GM10248 (cell line): ENCODE measurements around the gene PTPRG.

Experiments
- CTCF ChIA-PET: fragments of 300-600 bp; sonication (Branson Sonifier 250); formaldehyde crosslinking; extraction: SDS; loops from one replicate; lab custom pipeline; 2021; ENCODE audit warnings: antibody characterized with exemption; lab: Yijun Ruan, JAX
- POLR2A ChIA-PET: fragments of 350-650 bp; sonication (Branson Sonifier 250); formaldehyde crosslinking; extraction: SDS; loops from one replicate; lab custom pipeline; 2020; ENCODE audit warnings: antibody characterized with exemption; lab: Yijun Ruan, JAX
- DNase-seq: peaks from one replicate; pipeline ENCODE4 v3.0.0; 2012; ENCODE audit errors: extremely low spot score
- TF ChIP-seq, protein P1 (sequence below): IDR thresholded peaks from 2 replicates; pipeline ENCODE4 v1.5.1; 2012; ENCODE audit warnings: mild to moderate bottlenecking, low read depth; ENCODE audit errors: extremely low read depth, missing control alignments, control extremely low read depth

PTPRG gene

DNA sequence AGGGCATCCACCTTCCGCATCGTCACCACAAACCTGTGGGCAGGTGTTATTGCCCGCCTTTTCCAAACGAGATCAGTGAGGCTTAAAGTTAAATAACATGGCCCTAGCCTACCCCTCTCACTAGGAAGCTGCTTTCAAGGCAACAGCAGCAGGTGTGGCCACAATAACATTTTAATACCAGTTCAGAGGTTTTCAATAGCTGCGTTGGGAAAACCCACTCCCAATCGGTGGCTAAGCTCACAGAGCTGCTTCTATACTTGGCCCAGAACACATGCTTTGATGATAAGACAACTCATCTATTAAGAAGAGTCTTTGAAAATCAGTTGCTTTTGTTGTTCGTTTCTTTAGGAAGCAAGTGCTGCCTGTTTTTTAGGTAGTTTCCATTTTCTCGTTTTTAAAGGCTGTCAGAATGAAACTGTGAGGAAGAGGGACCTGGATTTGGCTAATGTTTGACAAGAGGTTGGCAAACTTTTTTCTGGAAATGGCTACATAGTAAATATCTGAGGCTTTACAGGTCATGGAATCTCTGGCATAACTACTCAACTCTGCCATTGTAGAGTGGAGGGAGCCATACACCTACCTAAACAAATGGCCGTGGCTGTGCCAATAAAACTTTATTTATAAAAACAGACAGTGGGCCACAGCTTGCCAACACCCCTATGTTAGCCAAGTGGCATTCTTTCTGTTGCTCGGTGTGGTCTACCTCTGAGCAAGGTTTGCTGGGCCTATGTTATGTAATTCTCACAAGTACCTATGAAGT lies 632.4 kb downstream of the PTPRG start:
- ChIA-PET POLR2A (no interaction called here), CTCF (interaction anchor here (1.2 kb wide), 1 partner anchor 11 kb away, joined by 3 read pairs; no protein-coding TSS in a partner anchor)
- TF ChIP-seq, protein P1, sequence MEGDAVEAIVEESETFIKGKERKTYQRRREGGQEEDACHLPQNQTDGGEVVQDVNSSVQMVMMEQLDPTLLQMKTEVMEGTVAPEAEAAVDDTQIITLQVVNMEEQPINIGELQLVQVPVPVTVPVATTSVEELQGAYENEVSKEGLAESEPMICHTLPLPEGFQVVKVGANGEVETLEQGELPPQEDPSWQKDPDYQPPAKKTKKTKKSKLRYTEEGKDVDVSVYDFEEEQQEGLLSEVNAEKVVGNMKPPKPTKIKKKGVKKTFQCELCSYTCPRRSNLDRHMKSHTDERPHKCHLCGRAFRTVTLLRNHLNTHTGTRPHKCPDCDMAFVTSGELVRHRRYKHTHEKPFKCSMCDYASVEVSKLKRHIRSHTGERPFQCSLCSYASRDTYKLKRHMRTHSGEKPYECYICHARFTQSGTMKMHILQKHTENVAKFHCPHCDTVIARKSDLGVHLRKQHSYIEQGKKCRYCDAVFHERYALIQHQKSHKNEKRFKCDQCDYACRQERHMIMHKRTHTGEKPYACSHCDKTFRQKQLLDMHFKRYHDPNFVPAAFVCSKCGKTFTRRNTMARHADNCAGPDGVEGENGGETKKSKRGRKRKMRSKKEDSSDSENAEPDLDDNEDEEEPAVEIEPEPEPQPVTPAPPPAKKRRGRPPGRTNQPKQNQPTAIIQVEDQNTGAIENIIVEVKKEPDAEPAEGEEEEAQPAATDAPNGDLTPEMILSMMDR: no peak
- DNase-seq: no peak

DNA sequence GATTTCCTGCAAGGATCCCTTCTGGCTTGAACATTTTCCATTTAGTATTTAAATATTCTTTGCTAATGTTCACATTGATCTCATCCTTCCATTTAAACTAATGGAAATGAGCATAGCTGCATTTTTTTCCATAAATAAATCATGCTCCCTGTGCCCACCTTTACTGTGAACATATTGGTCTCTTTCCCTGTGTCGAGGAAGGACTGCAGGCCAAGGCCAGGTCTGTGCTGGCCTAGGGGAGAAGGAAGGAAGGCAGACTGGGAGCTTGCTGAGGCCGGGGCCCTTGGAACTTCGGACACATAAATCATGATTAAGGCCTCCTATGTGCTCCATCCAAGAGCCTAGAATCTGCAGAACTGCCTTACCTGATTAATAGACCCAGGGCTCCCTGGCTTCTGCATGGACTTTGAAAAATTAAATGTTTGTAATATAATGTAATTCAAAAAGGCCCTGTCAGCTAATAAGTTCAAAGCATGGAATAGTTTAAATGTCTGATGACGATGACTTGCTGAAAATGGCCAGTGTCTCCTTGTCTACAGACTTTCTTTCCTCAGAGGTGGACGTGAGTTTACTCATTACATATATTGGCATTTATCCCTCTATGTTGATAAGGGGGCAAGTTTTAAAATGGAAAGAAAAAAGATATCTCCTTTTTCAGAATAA lies 636.1 kb downstream of the PTPRG start:
- no peak for DNase-seq
- ChIA-PET POLR2A (no interaction called here), CTCF (interaction anchor here (1.1 kb wide), 1 partner anchor 9 kb away, joined by 4 read pairs; no protein-coding TSS in a partner anchor)
- TF ChIP-seq, protein P1: no peak

DNA sequence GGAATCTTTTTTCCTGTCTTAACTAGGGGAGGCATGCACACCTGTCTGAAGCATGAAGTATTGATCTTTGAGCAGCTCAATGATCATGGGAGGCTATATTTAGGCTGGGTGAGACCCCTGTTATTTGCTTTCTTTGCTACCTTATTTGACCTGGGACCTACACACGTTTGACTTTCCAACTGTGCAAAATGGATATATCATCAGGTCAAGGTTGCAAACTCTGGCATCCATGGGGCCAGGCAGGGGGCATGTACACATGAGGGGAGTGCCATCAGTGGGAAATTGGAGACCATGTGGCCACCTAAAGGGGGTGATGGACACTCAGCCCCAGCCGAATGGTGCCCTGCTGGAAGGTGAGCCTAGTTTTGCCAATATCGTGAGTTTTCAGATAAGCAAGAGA lies 637.8 kb downstream of the PTPRG start:
- no peak for DNase-seq
- TF ChIP-seq, protein P1: no peak
- ChIA-PET POLR2A (no interaction called here), CTCF (interaction anchor here (1.2 to 2.4 kb wide), 4 partner anchors 9 to 51 kb away, joined by 3 to 20 read pairs (median 8); no protein-coding TSS in a partner anchor)

DNA sequence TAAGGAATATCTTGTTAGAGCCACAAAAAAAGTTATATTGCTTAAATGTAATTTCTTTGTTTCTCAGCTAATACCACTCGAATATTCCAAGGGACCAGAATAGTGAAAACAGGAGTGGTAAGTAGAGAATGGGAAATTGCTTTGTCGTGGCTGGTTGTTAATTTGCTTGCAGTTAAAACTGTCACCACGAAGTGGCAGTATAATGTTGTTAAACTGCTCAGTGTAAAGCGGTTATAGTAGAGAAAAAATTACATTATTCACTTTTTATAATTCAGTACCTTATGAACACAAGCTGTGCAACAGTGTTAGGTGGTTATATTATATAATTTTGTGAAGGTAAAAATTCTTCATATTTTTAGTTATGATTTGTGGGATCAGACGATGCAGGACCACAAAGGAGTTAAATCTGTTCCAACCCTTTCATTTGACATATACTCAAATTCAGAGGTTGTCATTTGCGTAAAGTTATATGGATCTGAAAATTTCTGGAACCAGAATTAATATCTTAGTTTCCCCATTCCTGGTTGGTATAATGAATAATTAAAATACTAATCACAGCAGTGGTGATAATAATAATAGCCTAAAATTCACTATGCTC lies 640.2 kb downstream of the PTPRG start:
- peak; percentile 40 for DNase-seq
- TF ChIP-seq, protein P1: peak; percentile 52
- CTCF ChIA-PET: interaction anchor here (0.6 to 2.8 kb wide), 13 partner anchors 12 to 373 kb away, joined by 3 to 12 read pairs (median 3); no protein-coding TSS in a partner anchor
- POLR2A ChIA-PET: no interaction called here

DNA sequence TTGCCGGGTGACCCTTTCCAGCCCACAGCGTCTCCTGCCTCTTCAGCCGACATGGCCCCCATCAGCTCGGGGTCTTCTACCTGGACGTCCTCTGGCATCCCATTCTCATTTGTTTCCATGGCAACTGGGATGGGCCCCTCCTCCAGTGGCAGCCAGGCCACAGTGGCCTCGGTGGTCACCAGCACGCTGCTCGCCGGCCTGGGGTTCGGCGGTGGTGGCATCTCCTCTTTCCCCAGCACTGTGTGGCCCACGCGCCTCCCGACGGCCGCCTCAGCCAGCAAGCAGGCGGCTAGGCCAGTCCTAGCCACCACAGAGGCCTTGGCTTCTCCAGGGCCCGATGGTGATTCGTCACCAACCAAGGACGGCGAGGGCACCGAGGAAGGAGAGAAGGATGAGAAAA lies 641.8 kb downstream of the PTPRG start:
- ChIA-PET POLR2A (no interaction called here), CTCF (interaction anchor here (1.1 to 2.8 kb wide), 3 partner anchors 10 to 17 kb away, joined by 3 to 12 read pairs (median 8); no protein-coding TSS in a partner anchor)
- no peak for DNase-seq
- TF ChIP-seq, protein P1: no peak

DNA sequence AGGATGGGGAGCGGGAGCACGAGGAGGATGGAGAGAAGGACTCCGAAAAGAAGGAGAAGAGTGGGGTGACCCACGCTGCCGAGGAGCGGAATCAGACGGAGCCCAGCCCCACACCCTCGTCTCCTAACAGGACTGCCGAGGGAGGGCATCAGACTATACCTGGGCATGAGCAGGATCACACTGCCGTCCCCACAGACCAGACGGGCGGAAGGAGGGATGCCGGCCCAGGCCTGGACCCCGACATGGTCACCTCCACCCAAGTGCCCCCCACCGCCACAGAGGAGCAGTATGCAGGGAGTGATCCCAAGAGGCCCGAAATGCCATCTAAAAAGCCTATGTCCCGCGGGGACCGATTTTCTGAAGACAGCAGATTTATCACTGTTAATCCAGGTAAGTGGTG lies 642.2 kb downstream of the PTPRG start:
- CTCF ChIA-PET: no interaction called here
- TF ChIP-seq, protein P1: no peak
- DNase-seq: no peak
- POLR2A ChIA-PET: no interaction called here
